GM12892 (cell line): Measurements from ENCODE around the gene ATP6V0D1.

Source experiments
- POLR2A ChIP-seq: IDR thresholded peaks from 2 replicates; pipeline ENCODE4 v1.6.1; 2011; ENCODE audit warnings: low read depth, low read length, control low read depth
- TAF1 ChIP-seq: IDR thresholded peaks from 2 replicates; pipeline ENCODE4 v1.6.1; 2011; ENCODE audit warnings: low read depth, mild to moderate bottlenecking, control low read depth, low read length, borderline replicate concordance

DNA sequence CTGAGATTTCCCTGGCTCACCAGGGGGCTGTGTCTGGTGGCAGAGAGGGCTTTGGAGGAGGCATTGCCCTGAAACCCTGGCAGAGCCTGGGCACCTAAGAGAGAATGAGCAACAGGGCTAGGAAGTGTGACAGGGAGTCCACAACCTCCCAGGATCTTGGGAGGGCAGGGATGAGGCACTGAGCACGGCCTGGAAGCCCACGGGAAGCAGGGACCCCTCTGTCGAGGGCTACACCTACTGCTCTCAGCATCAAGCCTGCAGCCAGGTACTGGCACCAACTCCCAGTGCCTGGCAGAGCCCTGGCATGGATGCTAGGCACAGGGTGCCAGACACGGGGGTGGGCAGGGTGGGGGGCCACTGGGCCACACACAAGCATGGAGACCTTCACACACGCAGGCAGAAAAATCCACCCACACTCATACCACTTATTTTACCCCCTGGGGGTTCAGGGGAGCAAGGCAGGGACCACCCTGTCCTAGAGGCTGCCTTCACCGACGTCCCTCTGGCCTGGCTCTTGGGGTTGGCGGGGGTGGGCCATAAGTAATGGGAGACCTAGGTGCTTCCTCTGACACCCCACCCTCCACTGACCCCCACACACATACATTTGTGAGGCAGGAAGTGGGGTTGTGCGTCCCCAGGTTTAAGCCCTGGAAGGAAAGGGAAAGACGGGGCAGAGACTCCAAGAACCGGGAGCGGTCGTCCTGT lies 51.0 kb downstream of the ATP6V0D1 start:
- TF ChIP-seq TAF1 (no peak), POLR2A (no peak)
